NB4 (cell line): ENCODE results near the gene ASGR1.

ENCODE experiments used
- DNase-seq: peaks from one replicate; pipeline ENCODE4 v3.0.0; 2010; ENCODE audit warnings: low read depth
- H3K4me3 ChIP-seq: one replicate; pipeline ENCODE4 v1.5.1; 2011; ENCODE audit warnings: mild to moderate bottlenecking, low read depth, low read length, moderate library complexity
- MYC ChIP-seq: IDR thresholded peaks from 2 replicates; pipeline ENCODE4 v1.6.1; 2011; ENCODE audit warnings: low read depth, low read length
- POLR2A ChIP-seq: IDR thresholded peaks from 2 replicates; pipeline ENCODE4 v1.6.1; 2011; ENCODE audit warnings: mild to moderate bottlenecking; ENCODE audit not compliant: insufficient read length; ENCODE audit errors: extremely low read depth
- TF ChIP-seq, protein P1 (sequence below): IDR thresholded peaks from one replicate; pipeline ENCODE4 v1.5.1; 2012; ENCODE audit warnings: low read depth, low read length
- TF ChIP-seq, protein P2 (sequence below): IDR thresholded peaks from 2 replicates; pipeline ENCODE4 v1.6.1; 2011; ENCODE audit warnings: low read depth, low read length

The ASGR1 gene

GRCh38 chr17:7191571-7192270, 12.6 kb upstream of the ASGR1 start:
- TF ChIP-seq MYC (no peak), POLR2A (no peak)
- TF ChIP-seq, protein P1, sequence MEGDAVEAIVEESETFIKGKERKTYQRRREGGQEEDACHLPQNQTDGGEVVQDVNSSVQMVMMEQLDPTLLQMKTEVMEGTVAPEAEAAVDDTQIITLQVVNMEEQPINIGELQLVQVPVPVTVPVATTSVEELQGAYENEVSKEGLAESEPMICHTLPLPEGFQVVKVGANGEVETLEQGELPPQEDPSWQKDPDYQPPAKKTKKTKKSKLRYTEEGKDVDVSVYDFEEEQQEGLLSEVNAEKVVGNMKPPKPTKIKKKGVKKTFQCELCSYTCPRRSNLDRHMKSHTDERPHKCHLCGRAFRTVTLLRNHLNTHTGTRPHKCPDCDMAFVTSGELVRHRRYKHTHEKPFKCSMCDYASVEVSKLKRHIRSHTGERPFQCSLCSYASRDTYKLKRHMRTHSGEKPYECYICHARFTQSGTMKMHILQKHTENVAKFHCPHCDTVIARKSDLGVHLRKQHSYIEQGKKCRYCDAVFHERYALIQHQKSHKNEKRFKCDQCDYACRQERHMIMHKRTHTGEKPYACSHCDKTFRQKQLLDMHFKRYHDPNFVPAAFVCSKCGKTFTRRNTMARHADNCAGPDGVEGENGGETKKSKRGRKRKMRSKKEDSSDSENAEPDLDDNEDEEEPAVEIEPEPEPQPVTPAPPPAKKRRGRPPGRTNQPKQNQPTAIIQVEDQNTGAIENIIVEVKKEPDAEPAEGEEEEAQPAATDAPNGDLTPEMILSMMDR, result no peak
- no peak overlapping the region for H3K4me3 ChIP-seq
- peak; percentile 35 for DNase-seq

GRCh38 chr17:7191069-7191468, 11.9 kb upstream of the ASGR1 start:
- DNase-seq, result no peak
- no peak for TF ChIP-seq MYC
- TF ChIP-seq, protein P2, sequence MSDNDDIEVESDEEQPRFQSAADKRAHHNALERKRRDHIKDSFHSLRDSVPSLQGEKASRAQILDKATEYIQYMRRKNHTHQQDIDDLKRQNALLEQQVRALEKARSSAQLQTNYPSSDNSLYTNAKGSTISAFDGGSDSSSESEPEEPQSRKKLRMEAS, result no peak
- no peak for TF ChIP-seq POLR2A
- TF ChIP-seq, protein P1, result no peak
- H3K4me3 ChIP-seq, result no peak overlapping the region

DNA sequence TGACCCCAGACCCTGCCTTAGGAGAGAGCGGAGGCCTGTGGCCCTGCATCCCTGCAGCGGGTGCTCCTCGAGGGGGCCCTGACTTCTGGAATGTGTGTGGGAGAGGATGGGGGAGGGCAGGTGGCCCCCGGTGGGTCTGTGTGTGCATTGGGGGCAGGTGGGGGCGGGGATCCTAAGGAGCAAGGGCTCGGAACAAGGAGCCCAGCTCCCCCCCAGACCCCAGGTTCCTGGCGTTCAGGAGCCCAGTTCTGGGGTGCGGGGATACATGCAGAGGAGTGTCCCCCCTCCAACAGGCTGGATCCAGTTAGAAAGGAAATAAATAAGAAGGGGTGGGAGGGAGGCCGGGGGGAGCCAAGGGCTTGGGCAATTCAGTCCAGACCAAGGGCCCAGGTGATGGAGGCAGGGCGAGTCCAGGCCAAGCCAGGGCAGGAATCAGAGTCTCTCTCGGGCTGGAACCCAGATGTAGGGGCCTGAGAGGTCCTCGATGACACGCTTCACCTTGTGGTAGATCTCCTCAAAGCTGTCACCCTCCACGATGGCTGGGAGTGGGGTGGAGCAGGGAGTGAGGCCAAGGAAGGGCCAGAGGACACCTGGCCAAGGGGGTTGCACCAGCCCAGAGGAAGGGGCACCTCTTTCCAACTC, 11.2 kb upstream of the ASGR1 start:
- DNase-seq, result no peak
- no peak overlapping the region for H3K4me3 ChIP-seq
- TF ChIP-seq MYC, result no peak
- TF ChIP-seq, protein P1, result no peak
- TF ChIP-seq POLR2A, result no peak
- TF ChIP-seq, protein P2, result no peak

GRCh38 chr17:7186241-7186640, 7.1 kb upstream of the ASGR1 start:
- peak; percentile 39 for DNase-seq
- TF ChIP-seq, protein P2, result no peak
- no peak for TF ChIP-seq MYC
- TF ChIP-seq, protein P1, result peak; percentile 16

GRCh38 chr17:7184647-7185046, 5.5 kb upstream of the ASGR1 start:
- H3K4me3 ChIP-seq, result no peak overlapping the region
- TF ChIP-seq, protein P2, result no peak
- no peak for DNase-seq

More at GRCh38 chr17:7186241-7186640, 7.1 kb upstream of the ASGR1 start:
- H3K4me3 ChIP-seq, result no peak overlapping the region

- H3K4me3 ChIP-seq, result no peak overlapping the region
- TF ChIP-seq, protein P2, result no peak
- TF ChIP-seq POLR2A, result no peak
- TF ChIP-seq MYC, result no peak
- TF ChIP-seq, protein P1, result no peak
- no peak for DNase-seq
Observed at GRCh38 chr17:7184091-7184488, 4.9 kb upstream of the ASGR1 start.
